Measurements from ENCODE around the gene MTRR.

Gene MTRR

DNA sequence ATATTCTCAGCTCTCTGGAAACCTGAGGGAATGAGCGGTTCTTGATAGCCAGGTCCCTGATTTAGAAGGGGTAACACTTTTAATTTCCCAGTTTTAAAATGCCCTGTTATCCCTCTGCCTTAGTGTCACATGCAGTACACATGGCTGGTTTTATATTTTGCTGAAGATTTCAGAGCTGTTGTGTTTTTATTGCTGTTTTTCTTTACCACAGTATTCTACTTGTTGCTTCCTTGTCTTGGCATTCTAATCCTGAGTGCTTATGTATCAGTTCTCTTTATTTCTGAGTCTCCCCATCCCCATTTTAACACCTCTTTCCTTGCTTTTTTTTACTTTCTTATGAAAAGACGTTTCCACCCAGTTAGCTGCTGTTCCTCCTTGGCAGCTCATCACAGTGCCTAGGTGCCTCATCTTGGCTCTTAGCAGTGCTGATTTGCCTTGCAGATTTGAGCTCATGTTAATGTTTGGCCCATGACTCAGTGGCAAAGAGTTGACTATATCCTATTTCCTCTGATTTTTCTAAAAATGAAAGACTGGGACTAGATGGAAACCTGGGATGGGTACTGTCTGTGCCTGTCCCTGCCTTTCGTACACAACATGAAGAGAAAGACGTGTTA, 3.7 kb downstream of the MTRR start:
- ATAC-seq (no peak), DNase-seq (no peak)
- H3K4me3 Mint-ChIP-seq = peak overlapping the region; percentile 33
- peaks cover 74% of the 10 kb centered on the region for H3K4me1 Mint-ChIP-seq
- no peaks in the 10 kb centered on the region for H3K9me3 Mint-ChIP-seq
- H3K27me3 Mint-ChIP-seq = no peaks in the 10 kb centered on the region
- peaks cover 56% of the 10 kb centered on the region for H3K36me3 Mint-ChIP-seq (ENCODE audit: low read depth)
- H3K27ac Mint-ChIP-seq = peak overlapping the region; percentile 27

DNA sequence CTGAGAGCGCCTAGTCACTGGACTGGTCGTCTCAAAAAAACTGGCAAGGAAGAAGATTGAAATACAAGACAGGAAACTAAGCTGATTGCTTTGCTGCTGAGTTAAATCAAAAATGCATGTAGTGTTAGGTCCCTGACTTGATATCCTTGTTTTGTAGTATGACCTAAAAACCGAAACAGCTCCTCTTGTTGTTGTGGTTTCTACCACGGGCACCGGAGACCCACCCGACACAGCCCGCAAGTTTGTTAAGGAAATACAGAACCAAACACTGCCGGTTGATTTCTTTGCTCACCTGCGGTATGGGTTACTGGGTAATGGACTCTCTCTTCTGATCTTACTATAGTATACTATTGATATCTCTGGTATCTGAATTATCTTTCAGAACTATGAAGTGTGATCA, 4.3 kb downstream of the MTRR start:
- Mint-ChIP-seq H3K4me3 (peak overlapping the region; percentile 33), H3K27me3 (no peaks in the 10 kb centered on the region), H3K4me1 (peaks cover 74% of the 10 kb centered on the region), H3K36me3 (ENCODE audit: low read depth) (peaks cover 62% of the 10 kb centered on the region), H3K27ac (peak overlapping the region; percentile 27), H3K9me3 (no peaks in the 10 kb centered on the region)
- DNase-seq = no peak
- no peak for ATAC-seq

DNA sequence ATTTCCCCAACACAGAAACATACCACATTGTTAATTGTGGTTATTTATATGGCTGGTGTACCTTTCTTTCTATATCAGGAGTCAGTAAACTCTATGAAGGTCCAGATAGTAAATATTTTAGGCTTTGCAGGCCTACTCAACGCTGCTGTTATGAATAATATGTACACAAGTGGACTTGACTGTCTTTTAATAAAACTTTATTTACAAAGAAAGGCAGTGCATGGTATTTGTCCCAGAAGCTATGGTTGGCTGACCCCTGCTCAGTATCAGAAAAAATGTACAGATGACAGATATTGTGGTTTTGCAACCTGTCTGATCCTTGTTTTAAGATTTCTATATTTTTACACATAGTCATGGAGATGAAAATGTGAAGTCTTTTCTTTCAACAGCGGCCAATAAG, 5.7 kb downstream of the MTRR start:
- DNase-seq (no peak), ATAC-seq (no peak)
- no peaks in the 10 kb centered on the region for H3K27me3 Mint-ChIP-seq
- peaks cover 65% of the 10 kb centered on the region for H3K36me3 Mint-ChIP-seq (ENCODE audit: low read depth)
- no peaks in the 10 kb centered on the region for H3K9me3 Mint-ChIP-seq
- H3K4me1 Mint-ChIP-seq = peaks cover 80% of the 10 kb centered on the region
- H3K4me3 Mint-ChIP-seq = no peak overlapping the region
- H3K27ac Mint-ChIP-seq = no peak overlapping the region

DNA sequence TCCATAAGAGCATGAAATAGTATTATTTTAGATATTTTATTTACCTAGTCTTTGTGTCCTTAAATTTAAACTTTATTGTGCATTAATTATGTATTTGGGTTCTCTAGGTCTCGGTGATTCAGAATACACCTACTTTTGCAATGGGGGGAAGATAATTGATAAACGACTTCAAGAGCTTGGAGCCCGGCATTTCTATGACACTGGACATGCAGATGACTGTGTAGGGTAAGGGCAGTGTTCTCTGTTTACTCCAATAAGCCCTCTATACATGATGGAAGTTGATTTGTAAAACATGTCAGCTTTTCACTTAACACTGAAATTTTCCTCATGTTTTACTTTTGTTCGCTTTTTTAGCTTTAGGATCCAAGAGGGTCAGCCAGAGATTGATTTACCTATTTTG, 6.2 kb downstream of the MTRR start:
- no peak overlapping the region for H3K4me3 Mint-ChIP-seq
- H3K36me3 Mint-ChIP-seq (ENCODE audit: low read depth) = peaks cover 65% of the 10 kb centered on the region
- H3K9me3 Mint-ChIP-seq = no peaks in the 10 kb centered on the region
- no peak for ATAC-seq
- DNase-seq = no peak
- no peaks in the 10 kb centered on the region for H3K27me3 Mint-ChIP-seq
- H3K27ac Mint-ChIP-seq = no peak overlapping the region
- H3K4me1 Mint-ChIP-seq = peaks cover 76% of the 10 kb centered on the region

DNA sequence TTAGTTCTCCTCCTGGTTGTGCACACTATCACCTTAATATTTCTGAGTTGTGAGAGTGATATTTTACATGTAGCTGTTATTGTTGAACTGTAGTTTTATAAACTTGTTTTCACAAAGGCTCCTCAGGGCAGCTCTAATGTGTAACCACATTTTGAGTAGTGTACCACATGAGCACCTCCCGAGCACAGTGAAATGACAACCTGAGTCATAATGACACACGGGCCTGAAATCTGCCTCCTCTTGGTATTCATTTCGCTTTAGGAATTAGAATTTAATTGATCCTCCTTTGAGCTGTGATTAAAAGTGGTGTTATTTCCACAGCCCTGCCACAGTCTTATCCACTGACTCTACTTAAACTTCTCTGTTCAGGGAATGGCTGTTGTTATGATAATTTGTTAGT, 7.9 kb downstream of the MTRR start:
- peaks cover 67% of the 10 kb centered on the region for H3K36me3 Mint-ChIP-seq (ENCODE audit: low read depth)
- no peak for DNase-seq
- H3K27me3 Mint-ChIP-seq = no peaks in the 10 kb centered on the region
- no peak overlapping the region for H3K27ac Mint-ChIP-seq
- no peaks in the 10 kb centered on the region for H3K9me3 Mint-ChIP-seq
- peak; percentile 70 for ATAC-seq
- H3K4me3 Mint-ChIP-seq = no peak overlapping the region
- H3K4me1 Mint-ChIP-seq = peaks cover 66% of the 10 kb centered on the region

DNA sequence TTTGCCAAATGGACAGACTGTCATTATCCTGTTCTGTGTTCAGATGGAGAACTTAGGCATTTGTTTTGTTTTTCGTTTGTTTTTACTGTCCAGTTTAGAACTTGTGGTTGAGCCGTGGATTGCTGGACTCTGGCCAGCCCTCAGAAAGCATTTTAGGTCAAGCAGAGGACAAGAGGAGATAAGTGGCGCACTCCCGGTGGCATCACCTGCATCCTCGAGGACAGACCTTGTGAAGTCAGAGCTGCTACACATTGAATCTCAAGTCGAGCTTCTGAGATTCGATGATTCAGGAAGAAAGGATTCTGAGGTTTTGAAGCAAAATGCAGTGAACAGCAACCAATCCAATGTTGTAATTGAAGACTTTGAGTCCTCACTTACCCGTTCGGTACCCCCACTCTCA, 8.9 kb downstream of the MTRR start:
- Mint-ChIP-seq H3K9me3 (no peaks in the 10 kb centered on the region), H3K36me3 (ENCODE audit: low read depth) (peaks cover 67% of the 10 kb centered on the region), H3K4me3 (no peak overlapping the region), H3K27me3 (no peaks in the 10 kb centered on the region), H3K4me1 (peaks cover 56% of the 10 kb centered on the region), H3K27ac (peak overlapping the region; percentile 25)
- ATAC-seq (no peak), DNase-seq (no peak)

DNA sequence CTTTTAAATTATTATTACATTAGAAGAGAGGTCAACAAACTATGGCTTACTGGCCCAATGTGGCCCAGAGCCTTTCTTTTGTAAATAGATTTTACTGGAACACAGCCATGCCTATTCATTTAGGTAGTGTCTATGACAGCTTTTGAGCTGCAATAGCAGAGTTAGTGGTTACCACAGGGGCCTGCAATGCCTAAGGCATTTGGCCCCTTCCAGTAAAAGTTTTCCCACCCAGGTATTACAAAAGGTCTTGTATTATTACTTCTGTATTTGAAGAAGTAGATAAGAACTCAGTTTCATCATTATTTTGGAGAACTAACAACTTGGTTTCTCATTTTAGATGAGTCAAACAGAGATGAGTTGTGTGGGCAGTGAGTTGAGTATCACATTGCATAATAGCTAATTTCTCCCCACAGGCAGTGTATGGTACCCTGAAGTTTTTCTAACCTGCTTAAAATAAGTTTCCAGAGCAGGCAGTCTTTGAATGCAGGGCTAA, 9.5 kb downstream of the MTRR start:
- peaks cover 69% of the 10 kb centered on the region for H3K36me3 Mint-ChIP-seq (ENCODE audit: low read depth)
- no peaks in the 10 kb centered on the region for H3K27me3 Mint-ChIP-seq

DNA sequence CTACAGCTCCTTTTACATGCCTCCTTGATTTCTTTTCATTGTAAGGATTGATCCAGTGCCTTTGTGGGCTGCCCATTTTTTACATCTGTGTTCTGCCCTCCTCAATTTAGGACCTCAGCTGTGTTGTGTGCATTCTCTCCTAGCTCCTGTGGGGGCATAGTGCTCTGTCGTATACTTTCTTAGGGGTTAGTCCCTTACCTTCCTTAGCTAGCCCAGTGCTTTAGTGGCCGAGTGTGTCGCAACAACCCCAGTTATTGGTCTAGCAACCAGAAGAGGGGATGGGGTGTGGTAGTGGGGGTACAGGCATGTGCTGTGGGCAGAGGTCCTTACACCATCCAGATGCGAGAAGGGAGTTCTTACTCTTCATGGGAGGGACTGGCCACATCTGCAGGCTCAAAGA, 12.1 kb downstream of the MTRR start:
- H3K4me1 Mint-ChIP-seq = peaks cover 36% of the 10 kb centered on the region
- peak overlapping the region; percentile 37 for H3K27ac Mint-ChIP-seq
- no peak for DNase-seq
- H3K4me3 Mint-ChIP-seq = no peak overlapping the region
- H3K9me3 Mint-ChIP-seq = no peaks in the 10 kb centered on the region
- no peaks in the 10 kb centered on the region for H3K27me3 Mint-ChIP-seq
- H3K36me3 Mint-ChIP-seq (ENCODE audit: low read depth) = peaks cover 62% of the 10 kb centered on the region
- ATAC-seq = no peak

More for the DNA sequence above, 9.5 kb downstream of the MTRR start:
- no peak overlapping the region for H3K4me3 Mint-ChIP-seq
- H3K9me3 Mint-ChIP-seq = no peaks in the 10 kb centered on the region
- peak overlapping the region; percentile 25 for H3K27ac Mint-ChIP-seq
- ATAC-seq (peak; percentile 81), DNase-seq (no peak)
- H3K4me1 Mint-ChIP-seq = peaks cover 50% of the 10 kb centered on the region

DNA sequence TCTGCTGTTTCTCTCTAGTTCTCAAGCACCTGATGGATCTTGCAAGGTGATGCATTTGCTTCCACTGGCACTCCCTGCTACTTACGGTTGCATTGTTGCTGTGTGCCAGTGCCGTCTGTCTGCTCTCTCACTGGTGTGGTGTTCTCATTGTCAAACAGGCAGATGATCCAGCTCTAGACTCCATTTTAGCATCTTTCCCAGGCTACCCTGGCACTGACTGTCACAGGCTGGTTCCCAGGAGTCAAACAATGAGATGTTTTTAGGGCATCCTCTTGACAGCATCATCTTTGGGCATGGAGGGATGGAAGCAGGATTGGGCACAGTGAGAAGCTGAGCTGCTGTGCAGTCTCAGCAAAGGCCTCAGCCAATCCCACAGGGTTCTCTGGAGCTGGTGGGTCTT, 12.9 kb downstream of the MTRR start:
- Mint-ChIP-seq H3K27me3 (no peaks in the 10 kb centered on the region), H3K9me3 (no peaks in the 10 kb centered on the region), H3K36me3 (ENCODE audit: low read depth) (peaks cover 62% of the 10 kb centered on the region), H3K4me3 (no peak overlapping the region), H3K27ac (no peak overlapping the region), H3K4me1 (peaks cover 29% of the 10 kb centered on the region)
- DNase-seq (no peak), ATAC-seq (no peak)

DNA sequence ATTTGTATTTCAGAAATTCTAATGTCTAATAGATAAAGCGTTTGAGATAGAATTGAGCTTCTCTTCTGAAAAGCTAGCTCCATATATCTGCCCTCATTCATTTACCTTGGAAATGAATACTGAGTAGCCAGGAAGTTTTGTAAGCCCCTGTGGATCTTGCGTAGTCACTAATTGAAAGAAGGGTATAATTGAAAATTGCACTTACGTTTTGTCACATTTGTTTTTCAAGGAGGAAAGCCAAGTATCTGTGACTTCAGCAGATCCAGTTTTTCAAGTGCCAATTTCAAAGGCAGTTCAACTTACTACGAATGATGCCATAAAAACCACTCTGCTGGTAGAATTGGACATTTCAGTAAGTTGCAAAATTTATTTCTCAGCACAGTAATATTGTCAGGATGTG, 14.0 kb downstream of the MTRR start:
- DNase-seq = no peak
- H3K27ac Mint-ChIP-seq = no peak overlapping the region

DNA sequence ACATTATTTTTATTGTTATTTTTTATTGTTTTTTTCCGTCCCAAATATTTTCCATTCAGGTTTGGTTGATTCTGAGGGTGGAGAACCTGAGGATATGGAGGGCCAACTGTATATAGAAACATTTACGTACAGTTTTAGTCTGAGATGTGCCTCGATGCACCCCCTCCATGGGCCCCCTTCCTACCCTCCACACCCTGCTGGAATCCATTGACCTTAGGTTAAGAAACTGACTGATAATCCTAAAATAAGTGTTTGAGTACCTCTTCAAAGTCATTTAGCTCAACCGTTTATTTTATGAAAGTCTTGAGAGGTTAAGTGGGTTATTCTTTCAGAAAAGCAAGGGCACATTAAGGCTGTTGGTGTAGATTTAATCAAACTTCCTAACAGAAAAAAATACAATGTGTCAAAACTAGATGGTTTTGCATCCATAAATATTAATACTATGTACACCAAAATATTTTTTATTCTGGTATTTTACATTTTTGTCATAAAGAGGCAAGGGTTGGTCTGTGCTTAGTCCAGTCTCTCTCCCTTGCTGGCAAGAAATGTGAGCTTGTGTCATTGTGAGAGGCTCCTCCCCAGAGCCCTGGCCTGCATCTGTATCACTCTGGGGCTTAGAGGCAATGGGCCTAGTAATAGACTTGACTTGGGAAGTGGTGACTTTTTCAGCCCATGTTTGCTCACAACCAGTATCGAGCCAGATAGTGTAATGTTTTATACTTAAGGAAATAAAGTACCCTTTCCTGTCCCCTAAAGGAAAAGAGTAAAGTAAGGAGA, 15.7 kb downstream of the MTRR start:
- no peaks in the 10 kb centered on the region for H3K9me3 Mint-ChIP-seq
- peaks cover 67% of the 10 kb centered on the region for H3K36me3 Mint-ChIP-seq (ENCODE audit: low read depth)
- H3K4me1 Mint-ChIP-seq = peaks cover 9% of the 10 kb centered on the region
- ATAC-seq = no peak
- no peak for DNase-seq
- no peaks in the 10 kb centered on the region for H3K27me3 Mint-ChIP-seq
- H3K27ac Mint-ChIP-seq = no peak overlapping the region
- H3K4me3 Mint-ChIP-seq = no peak overlapping the region

More for the DNA sequence above, 14.0 kb downstream of the MTRR start:
- no peak overlapping the region for H3K4me3 Mint-ChIP-seq
- peaks cover 22% of the 10 kb centered on the region for H3K4me1 Mint-ChIP-seq
- H3K9me3 Mint-ChIP-seq = no peaks in the 10 kb centered on the region
- ATAC-seq = no peak
- H3K27me3 Mint-ChIP-seq = no peaks in the 10 kb centered on the region
- peaks cover 64% of the 10 kb centered on the region for H3K36me3 Mint-ChIP-seq (ENCODE audit: low read depth)

DNA sequence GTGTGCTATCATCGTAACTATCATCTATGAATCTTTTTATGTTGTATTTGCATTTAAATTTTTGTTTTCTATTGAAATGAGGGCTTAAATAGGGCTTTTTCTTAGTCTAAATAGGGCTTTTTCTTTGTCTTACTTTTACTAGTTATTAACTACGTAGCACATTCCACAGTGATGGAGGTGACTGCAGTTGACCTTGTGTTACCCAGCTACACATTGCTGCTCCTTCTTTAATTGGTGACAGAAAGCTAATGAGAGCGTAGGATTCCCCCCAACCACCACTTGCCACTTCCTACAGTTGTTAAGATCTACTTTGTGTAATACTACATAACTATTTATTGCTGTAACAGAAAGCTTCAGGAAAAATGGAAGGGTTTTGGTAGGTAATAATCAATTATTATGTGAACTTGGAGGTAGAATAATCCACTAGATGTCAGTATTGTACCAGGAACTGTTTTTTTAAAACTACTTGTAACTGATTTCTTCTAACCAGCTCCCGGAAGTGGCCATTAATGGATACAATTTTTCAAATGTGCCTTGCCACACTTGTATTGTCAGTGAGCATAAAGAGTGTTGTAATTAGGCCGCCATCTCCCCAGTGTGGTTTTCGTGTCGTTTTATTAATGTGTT, 18.0 kb downstream of the MTRR start:
- peaks cover 61% of the 10 kb centered on the region for H3K36me3 Mint-ChIP-seq (ENCODE audit: low read depth)
- no peak for ATAC-seq

DNA sequence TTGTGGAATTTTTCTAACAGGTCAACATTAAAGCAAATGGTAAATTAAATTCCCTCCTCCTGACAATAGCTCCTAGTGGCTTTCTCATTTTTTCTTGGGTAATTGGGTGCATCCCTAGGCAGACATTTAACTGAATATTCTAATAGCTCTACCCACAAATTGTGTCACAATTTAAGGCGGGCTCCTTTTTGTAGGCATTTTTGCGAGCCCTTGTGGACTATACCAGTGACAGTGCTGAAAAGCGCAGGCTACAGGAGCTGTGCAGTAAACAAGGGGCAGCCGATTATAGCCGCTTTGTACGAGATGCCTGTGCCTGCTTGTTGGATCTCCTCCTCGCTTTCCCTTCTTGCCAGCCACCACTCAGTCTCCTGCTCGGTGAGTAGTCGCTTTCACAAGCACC, 20.0 kb downstream of the MTRR start:
- no peaks in the 10 kb centered on the region for H3K27me3 Mint-ChIP-seq
- ATAC-seq (no peak), DNase-seq (no peak)
- H3K4me3 Mint-ChIP-seq = no peak overlapping the region
- H3K9me3 Mint-ChIP-seq = no peaks in the 10 kb centered on the region
- peaks cover 68% of the 10 kb centered on the region for H3K36me3 Mint-ChIP-seq (ENCODE audit: low read depth)
- H3K4me1 Mint-ChIP-seq = peaks cover 7% of the 10 kb centered on the region
- no peak overlapping the region for H3K27ac Mint-ChIP-seq

More for the DNA sequence above, 18.0 kb downstream of the MTRR start:
- no peak overlapping the region for H3K27ac Mint-ChIP-seq
- no peaks in the 10 kb centered on the region for H3K27me3 Mint-ChIP-seq
- H3K9me3 Mint-ChIP-seq = no peaks in the 10 kb centered on the region
- peaks cover 3% of the 10 kb centered on the region for H3K4me1 Mint-ChIP-seq
- DNase-seq = no peak
- no peak overlapping the region for H3K4me3 Mint-ChIP-seq

DNA sequence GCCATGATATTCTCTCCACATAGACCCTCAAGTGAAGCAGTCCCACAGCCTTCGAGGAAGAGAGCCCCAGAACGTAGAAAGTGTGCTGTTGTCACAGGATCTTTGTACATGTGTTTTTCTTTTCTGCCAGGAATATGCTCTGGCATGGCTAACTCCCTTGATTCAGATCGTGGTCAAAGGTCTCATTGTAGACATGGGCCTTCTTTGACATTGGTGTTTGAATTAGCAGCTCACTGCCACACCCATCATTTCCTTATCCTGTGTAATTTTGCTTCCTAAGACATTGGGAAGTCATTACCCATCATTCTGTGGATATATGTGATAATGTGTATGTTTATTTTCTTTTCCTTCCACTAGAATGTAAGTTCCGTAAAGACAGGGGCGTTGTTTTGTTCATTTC, 25.5 kb downstream of the MTRR start:
- no peak for DNase-seq
- peaks cover 76% of the 10 kb centered on the region for H3K36me3 Mint-ChIP-seq (ENCODE audit: low read depth)
- H3K27ac Mint-ChIP-seq = no peak overlapping the region
- no peaks in the 10 kb centered on the region for H3K27me3 Mint-ChIP-seq
- no peak overlapping the region for H3K4me3 Mint-ChIP-seq
- H3K9me3 Mint-ChIP-seq = no peaks in the 10 kb centered on the region
- peaks cover 20% of the 10 kb centered on the region for H3K4me1 Mint-ChIP-seq
- ATAC-seq = no peak

DNA sequence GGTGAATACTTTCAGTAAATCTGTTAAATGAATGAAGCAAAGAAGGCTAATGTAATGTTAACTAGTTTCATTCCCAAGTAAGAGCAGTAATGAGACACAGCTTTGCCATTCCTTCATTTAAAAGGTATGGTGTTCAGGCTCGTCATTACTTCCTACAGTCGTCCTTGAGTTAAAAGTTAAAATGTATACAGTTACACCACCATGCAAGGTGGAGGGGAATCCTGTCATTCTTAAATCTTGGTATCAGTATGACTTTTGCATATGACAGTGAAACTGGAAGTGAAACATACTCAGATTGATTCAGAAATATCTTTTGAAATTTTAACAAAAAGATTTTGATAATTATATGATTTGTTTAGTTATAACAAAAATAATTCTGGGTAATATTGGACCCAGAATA, 25.9 kb downstream of the MTRR start:
- Mint-ChIP-seq H3K4me3 (no peak overlapping the region), H3K9me3 (no peaks in the 10 kb centered on the region), H3K27me3 (no peaks in the 10 kb centered on the region), H3K36me3 (ENCODE audit: low read depth) (peaks cover 76% of the 10 kb centered on the region), H3K4me1 (peaks cover 20% of the 10 kb centered on the region), H3K27ac (no peak overlapping the region)
- DNase-seq = no peak
- peak; percentile 77 for ATAC-seq
